ENCODE data around the gene GNAI3.
A peak's percentile ranks its signal among the peaks of the same experiment; 100 is the strongest.

The GNAI3 gene

GRCh38 chr1:109523706-109524105, 24.7 kb upstream of the GNAI3 start:
- Histone ChIP-seq H4K20me1 (no peaks in the 10 kb centered on the region), H3K9me3 (no peaks in the 10 kb centered on the region), H3K27ac (no peak overlapping the region), H3K4me2 (no peak overlapping the region), H3K36me3 (no peaks in the 10 kb centered on the region), H3K4me3 (no peak overlapping the region), H3K9ac (no peak overlapping the region), H3K27me3 (no peaks in the 10 kb centered on the region), H3K4me1 (peaks cover 14% of the 10 kb centered on the region)
- no peak for TF ChIP-seq Cebpa-rat (IDR thresholded peaks at IDR 0.05)

GRCh38 chr1:109527098-109527811, 21.2 kb upstream of the GNAI3 start:
- TF ChIP-seq Cebpa-rat (IDR thresholded peaks at IDR 0.05): no peak
- peaks cover 50% of the 10 kb centered on the region for H3K4me1 ChIP-seq
- no peaks in the 10 kb centered on the region for H3K27me3 ChIP-seq
- H3K4me2 ChIP-seq: peak overlapping the region; percentile 37
- H3K9me3 ChIP-seq: no peaks in the 10 kb centered on the region
- no peak overlapping the region for H3K27ac ChIP-seq
- no peaks in the 10 kb centered on the region for H3K36me3 ChIP-seq
- H4K20me1 ChIP-seq: no peaks in the 10 kb centered on the region
- no peak overlapping the region for H3K9ac ChIP-seq
- H3K4me3 ChIP-seq: no peak overlapping the region

GRCh38 chr1:109527846-109528695, 20.3 kb upstream of the GNAI3 start:
- Histone ChIP-seq H3K36me3 (no peaks in the 10 kb centered on the region), H3K9ac (no peak overlapping the region), H3K27me3 (no peaks in the 10 kb centered on the region), H3K4me2 (peak overlapping the region; percentile 37), H3K9me3 (no peaks in the 10 kb centered on the region), H3K4me1 (peaks cover 55% of the 10 kb centered on the region), H4K20me1 (no peaks in the 10 kb centered on the region), H3K4me3 (no peak overlapping the region), H3K27ac (no peak overlapping the region)
- TF ChIP-seq Cebpa-rat (IDR thresholded peaks at IDR 0.05): no peak

- Histone ChIP-seq H4K20me1 (no peaks in the 10 kb centered on the region), H3K27ac (no peak overlapping the region), H3K9ac (no peak overlapping the region), H3K36me3 (no peaks in the 10 kb centered on the region), H3K4me2 (no peak overlapping the region), H3K4me1 (peaks cover 55% of the 10 kb centered on the region), H3K9me3 (no peaks in the 10 kb centered on the region), H3K4me3 (no peak overlapping the region), H3K27me3 (no peaks in the 10 kb centered on the region)
- no peak for TF ChIP-seq Cebpa-rat (IDR thresholded peaks at IDR 0.05)
These were observed 19.7 kb upstream of the GNAI3 start for GRCh38 chr1:109528712-109529111.

- Histone ChIP-seq H3K27ac (peak overlapping the region; percentile 56; the same call in 1 of the 2 replicates), H3K9ac (peak overlapping the region; percentile 20), H3K4me3 (no peak overlapping the region), H3K4me2 (peak overlapping the region; percentile 79), H3K36me3 (no peaks in the 10 kb centered on the region), H3K27me3 (no peaks in the 10 kb centered on the region), H4K20me1 (no peaks in the 10 kb centered on the region), H3K4me1 (peaks cover 55% of the 10 kb centered on the region), H3K9me3 (no peaks in the 10 kb centered on the region)
- TF ChIP-seq Cebpa-rat (IDR thresholded peaks at IDR 0.05): no peak
These were observed 18.4 kb upstream of the GNAI3 start for GRCh38 chr1:109529881-109530456.

GRCh38 chr1:109530457-109531087, 17.8 kb upstream of the GNAI3 start:
- H3K9ac ChIP-seq: peak overlapping the region; percentile 52; the same call in 1 of the 2 replicates
- no peaks in the 10 kb centered on the region for H3K36me3 ChIP-seq

GRCh38 chr1:109531380-109531779, 17.0 kb upstream of the GNAI3 start:
- Histone ChIP-seq H3K4me1 (peaks cover 66% of the 10 kb centered on the region), H3K9ac (peak overlapping the region; percentile 52; the same call in 1 of the 2 replicates), H3K4me3 (no peak overlapping the region), H3K27me3 (no peaks in the 10 kb centered on the region), H3K36me3 (no peaks in the 10 kb centered on the region), H4K20me1 (no peaks in the 10 kb centered on the region), H3K4me2 (peak overlapping the region; percentile 79), H3K9me3 (no peaks in the 10 kb centered on the region), H3K27ac (peak overlapping the region; percentile 56)
- no peak for TF ChIP-seq Cebpa-rat (IDR thresholded peaks at IDR 0.05)

More at GRCh38 chr1:109530457-109531087, 17.8 kb upstream of the GNAI3 start:
- no peak for TF ChIP-seq Cebpa-rat (IDR thresholded peaks at IDR 0.05)
- H3K27me3 ChIP-seq: no peaks in the 10 kb centered on the region
- no peaks in the 10 kb centered on the region for H4K20me1 ChIP-seq
- H3K4me1 ChIP-seq: peaks cover 58% of the 10 kb centered on the region
- no peaks in the 10 kb centered on the region for H3K9me3 ChIP-seq
- no peak overlapping the region for H3K4me3 ChIP-seq
- peak overlapping the region; percentile 56 for H3K27ac ChIP-seq
- H3K4me2 ChIP-seq: peak overlapping the region; percentile 79

GRCh38 chr1:109531826-109532364, 16.5 kb upstream of the GNAI3 start:
- Histone ChIP-seq H3K27ac (peak overlapping the region; percentile 67), H3K4me3 (no peak overlapping the region), H3K9ac (peak overlapping the region; percentile 52; the same call in 1 of the 2 replicates), H3K4me1 (peaks cover 67% of the 10 kb centered on the region), H3K36me3 (no peaks in the 10 kb centered on the region), H3K4me2 (peak overlapping the region; percentile 79), H3K27me3 (no peaks in the 10 kb centered on the region), H3K9me3 (no peaks in the 10 kb centered on the region), H4K20me1 (no peaks in the 10 kb centered on the region)
- no peak for TF ChIP-seq Cebpa-rat (IDR thresholded peaks at IDR 0.05)
